Gastrocnemius medialis (tissue), 4 donors: ENCODE data around the gene KCNIP3. TPM values are rescaled to one million over a fixed set of nuclear protein-coding genes. Genes with fewer than 3 reads are reported as not detected.
A peak's percentile ranks its signal among the peaks of the same experiment; 100 is the strongest.
"Not testable (repeated sequence)": the region's sequence is repeated elsewhere in the genome, so short reads cannot be mapped to it uniquely, and the experiment has no call there.

Experiments used
- ATAC-seq, 2 donors: fragments of 150-250 bp; one replicate each; pipeline ENCODE4 v1.9.1; 2016
- DNase-seq, 2 donors: peaks; one replicate each; pipeline ENCODE4 v3.0.0-alpha.2; 2019
- H3K27ac ChIP-seq, 4 donors: fragments of 200-600 bp; sonication (generic); 1 replicate in 1 of 4; 2 replicates in 3 of 4; pipeline ENCODE4 v1.5.1; 2016 to 2018; ENCODE audit warnings: mild to moderate bottlenecking in 2 of 4, moderate library complexity in 1 of 4
- H3K27me3 ChIP-seq, 3 donors: fragments of 200-600 bp; sonication (generic) in 2 of 3; 1 replicate in 1 of 3; 2 replicates in 2 of 3; pipeline versions ENCODE4 v1.5.1 to v1.6.0; 2016 to 2019; ENCODE audit warnings: mild to moderate bottlenecking in 1 of 3, moderate library complexity in 1 of 3
- H3K36me3 ChIP-seq, 2 donors: fragments of 200-600 bp; sonication (generic) in 1 of 2; one replicate each; pipeline ENCODE4 v1.5.1; 2017 to 2018
- H3K4me1 ChIP-seq, 2 donors: fragments of 200-600 bp; sonication (generic) in 1 of 2; one replicate each; pipeline ENCODE4 v1.5.1; 2016 to 2017; ENCODE audit warnings: mild to moderate bottlenecking in 2 of 2
- H3K4me3 ChIP-seq, 4 donors: fragments of 200-600 bp; sonication (generic) in 3 of 4; 1 replicate in 1 of 4; 2 replicates in 3 of 4; pipeline ENCODE4 v1.5.1; 2016 to 2019; ENCODE audit warnings: mild to moderate bottlenecking in 2 of 4
- H3K9me3 ChIP-seq, 3 donors: fragments of 200-600 bp; sonication (generic) in 2 of 3; 1 replicate in 1 of 3; 2 replicates in 2 of 3; pipeline ENCODE4 v1.5.1; 2016 to 2019
- CTCF ChIP-seq, 5 experiments: fragments of 450-650 bp in 3 of 5; fragments of 200-600 bp in 2 of 5; sonication (generic) in 2 of 5; IDR thresholded peaks in 4 of 5; conservative IDR thresholded peaks in 1 of 5; 1 replicate in 4 of 5; 2 replicates in 1 of 5; pipeline ENCODE4 v1.5.1; 2016 to 2019; ENCODE audit warnings: antibody characterized with exemption in 5 of 5, mild to moderate bottlenecking in 3 of 5, moderate library complexity in 3 of 5
- in situ Hi-C, 4 donors: fragments of 200-750 bp; cut with MboI; loops; one replicate each; pipeline versions ENCODE4 v1.15.0 to v1.8.0; 2017; ENCODE audit warnings: low sequenced_read_pairs in 4 of 4
- intact Hi-C: fragments of 100-400 bp; cut with DNase I; formaldehyde crosslinking; loops from one replicate; pipeline ENCODE4 v1.15.1; 2023; ENCODE audit warnings: low total_unique reads
- total RNA-seq, 4 donors: library from RNA; depleted of rRNA; stranded (reverse); fragments of >200 nt; gene quantifications; one replicate each; pipeline versions ENCODE4 v1.1.0 to v1.2.3, GENCODE V29; 2016

KCNIP3 gene
- total RNA-seq, 4 donors from 2014 or later = 0.55 to 2.9 (median 1.0) TPM

GRCh38 chr2:95411239-95411638, 114.1 kb downstream of the KCNIP3 start:
- H3K4me3 ChIP-seq, in situ Hi-C loops, DNase-seq, ATAC-seq, H3K4me1 ChIP-seq, intact Hi-C loops, H3K9me3 ChIP-seq, H3K27me3 ChIP-seq, H3K27ac ChIP-seq, H3K36me3 ChIP-seq: not testable (repeated sequence)

DNA sequence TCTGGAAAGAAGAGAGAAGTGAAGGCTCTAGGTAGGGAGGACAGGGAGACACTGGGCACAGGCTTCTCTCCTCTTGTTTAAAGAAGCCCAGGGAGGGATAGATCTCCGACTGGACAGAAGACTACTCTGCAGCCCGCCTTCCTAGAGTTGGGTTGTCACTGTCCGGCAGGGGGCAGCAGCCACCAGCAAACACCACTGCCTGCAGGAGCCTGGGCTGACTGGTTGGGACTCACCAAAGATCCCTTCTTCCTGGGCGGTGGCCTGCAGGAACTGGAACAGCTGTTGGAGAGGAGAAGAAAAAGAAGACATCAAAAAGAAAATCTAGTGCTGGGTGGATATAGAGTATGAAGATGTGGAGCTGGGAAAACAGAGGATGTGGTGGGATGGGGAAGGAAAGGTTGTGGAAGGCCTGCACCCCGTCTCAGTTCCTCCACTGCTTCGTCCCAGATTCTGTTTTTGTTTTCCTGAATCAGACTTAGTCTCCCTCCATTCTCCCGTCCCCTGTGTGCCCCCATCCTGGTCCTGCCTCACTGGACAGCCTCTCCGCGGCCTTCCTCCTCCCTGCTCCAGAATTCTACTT, 117.0 kb downstream of the KCNIP3 start:
- H3K27ac ChIP-seq, H3K9me3 ChIP-seq, intact Hi-C loops, H3K27me3 ChIP-seq, H3K4me1 ChIP-seq, H3K36me3 ChIP-seq, in situ Hi-C loops, H3K4me3 ChIP-seq: not testable (repeated sequence)
- DNase-seq (peak; percentile 23 to 59), ATAC-seq (peak; percentile 72 to 85)
- peak; percentile 25 to 83 (median 65) for TF ChIP-seq CTCF (IDR thresholded peaks at IDR 0.05 in 4 of 5, conservative IDR thresholded peaks at IDR 0.05 in 1 of 5)

DNA sequence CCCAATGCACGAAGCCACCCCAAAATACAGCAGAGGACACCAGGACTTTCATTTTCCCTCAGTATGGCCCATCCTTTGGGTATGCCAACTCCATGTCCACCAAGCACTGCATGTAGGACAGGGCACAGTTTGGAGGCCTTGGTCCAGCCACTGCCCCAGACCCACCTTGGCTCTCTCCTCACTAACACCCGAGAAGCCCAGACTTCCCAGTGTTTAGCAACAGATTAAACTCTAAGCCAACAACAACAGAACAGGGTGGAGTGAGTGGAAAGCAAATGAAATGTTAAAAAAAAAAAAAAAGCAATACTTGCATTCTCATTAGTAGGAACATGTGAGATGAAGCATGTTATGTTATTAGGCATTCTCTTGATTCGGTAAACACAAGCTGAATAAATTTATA, 118.0 kb downstream of the KCNIP3 start:
- H3K4me3 ChIP-seq, H3K27ac ChIP-seq, intact Hi-C loops, in situ Hi-C loops, DNase-seq, H3K9me3 ChIP-seq, H3K4me1 ChIP-seq, H3K36me3 ChIP-seq, ATAC-seq, H3K27me3 ChIP-seq: not testable (repeated sequence)

DNA sequence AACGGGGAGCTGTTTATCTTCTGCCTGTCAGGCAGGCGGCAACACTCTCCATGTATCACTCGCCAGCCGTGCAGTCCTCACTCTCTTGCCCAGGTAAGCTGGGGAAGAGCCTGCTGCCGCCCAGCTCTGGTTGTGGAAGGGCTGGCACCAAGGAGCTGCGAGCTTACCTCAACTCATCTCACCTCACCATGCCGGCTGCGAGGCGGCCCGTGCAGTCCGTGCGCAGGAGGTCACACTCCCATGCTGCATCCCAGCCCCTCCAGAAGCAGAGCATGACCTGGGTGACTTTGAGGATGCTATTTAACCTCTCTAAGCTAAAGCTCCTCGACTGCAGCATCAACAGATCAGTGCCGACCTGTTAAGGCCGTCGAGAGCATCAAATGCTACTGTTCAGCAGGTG, 118.4 kb downstream of the KCNIP3 start:
- H3K4me3 ChIP-seq, DNase-seq, H3K4me1 ChIP-seq, H3K27ac ChIP-seq, ATAC-seq, intact Hi-C loops, H3K36me3 ChIP-seq, in situ Hi-C loops, H3K9me3 ChIP-seq, H3K27me3 ChIP-seq: not testable (repeated sequence)

DNA sequence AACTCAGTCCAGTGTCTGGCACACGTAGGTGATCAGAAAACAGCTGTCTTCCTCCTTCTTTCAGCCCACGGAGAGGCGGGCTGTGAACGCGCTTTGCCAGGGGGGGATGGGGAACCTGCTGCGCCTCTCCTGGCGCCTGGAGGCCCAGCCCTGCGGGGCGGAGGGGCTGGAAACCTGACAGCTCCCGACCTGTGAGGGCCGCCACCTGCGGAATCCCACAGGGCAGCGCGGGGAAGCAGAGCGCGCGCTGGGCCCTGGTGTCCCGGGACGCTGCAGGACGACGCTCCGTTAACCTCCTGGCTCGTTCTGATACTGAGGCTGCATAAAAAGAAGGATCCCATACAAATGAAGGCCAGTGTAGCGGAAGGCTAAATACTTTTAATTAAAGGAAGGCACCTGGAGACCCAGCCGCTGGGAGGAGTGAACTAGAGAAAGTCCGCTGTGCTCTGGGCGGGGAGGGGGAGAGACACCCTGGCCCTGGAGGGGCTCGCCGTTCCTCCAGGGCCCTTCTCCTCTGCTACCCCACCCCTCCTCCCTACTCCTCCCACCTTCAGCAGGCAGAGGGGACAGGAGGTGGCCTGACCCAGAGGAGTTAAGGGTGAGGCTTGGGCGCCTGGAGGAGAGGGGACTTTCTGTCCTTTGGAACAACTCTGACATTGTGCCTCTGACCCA, 130.2 kb downstream of the KCNIP3 start:
- H3K27ac ChIP-seq, H3K36me3 ChIP-seq, H3K9me3 ChIP-seq, in situ Hi-C loops, H3K4me3 ChIP-seq, intact Hi-C loops, DNase-seq, ATAC-seq, H3K27me3 ChIP-seq, H3K4me1 ChIP-seq: not testable (repeated sequence)

- DNase-seq, intact Hi-C loops, H3K4me3 ChIP-seq, H3K9me3 ChIP-seq, in situ Hi-C loops, H3K27me3 ChIP-seq, ATAC-seq, H3K27ac ChIP-seq, H3K36me3 ChIP-seq, H3K4me1 ChIP-seq: not testable (repeated sequence)
Observed at GRCh38 chr2:95429748-95430467, 132.8 kb downstream of the KCNIP3 start.

DNA sequence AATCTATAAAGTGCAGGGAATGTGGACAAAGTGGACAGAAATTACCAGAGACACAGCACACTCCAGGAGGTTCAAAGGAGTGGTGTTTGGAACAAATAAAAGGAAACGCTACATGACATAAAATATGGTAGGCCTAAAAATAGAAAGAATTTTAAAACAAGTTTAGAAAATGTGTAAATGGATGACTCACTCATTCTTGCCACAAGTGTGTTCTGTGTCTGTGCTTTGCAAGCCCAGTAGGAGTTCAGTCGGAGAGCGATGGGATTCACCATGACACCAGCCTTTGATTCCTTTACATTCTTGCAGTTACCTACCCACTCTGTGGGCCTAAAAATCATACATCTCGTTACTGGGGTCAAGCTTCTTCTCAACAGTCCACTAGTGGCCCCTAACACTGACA, 136.2 kb downstream of the KCNIP3 start:
- H3K9me3 ChIP-seq, DNase-seq, H3K27me3 ChIP-seq, H3K27ac ChIP-seq, H3K4me1 ChIP-seq, intact Hi-C loops, ATAC-seq, in situ Hi-C loops, H3K4me3 ChIP-seq, H3K36me3 ChIP-seq: not testable (repeated sequence)

GRCh38 chr2:95433973-95434372, 136.8 kb downstream of the KCNIP3 start:
- H3K36me3 ChIP-seq, in situ Hi-C loops, H3K4me1 ChIP-seq, H3K27me3 ChIP-seq, intact Hi-C loops, DNase-seq, H3K4me3 ChIP-seq, H3K27ac ChIP-seq, H3K9me3 ChIP-seq, ATAC-seq: not testable (repeated sequence)

- in situ Hi-C loops, H3K4me3 ChIP-seq, H3K36me3 ChIP-seq, H3K27me3 ChIP-seq, H3K4me1 ChIP-seq, intact Hi-C loops, H3K27ac ChIP-seq, H3K9me3 ChIP-seq, DNase-seq: not testable (repeated sequence)
- peak in 1 of 2 donors; percentile 58 for ATAC-seq
Observed at GRCh38 chr2:95434507-95435076, 137.4 kb downstream of the KCNIP3 start.

DNA sequence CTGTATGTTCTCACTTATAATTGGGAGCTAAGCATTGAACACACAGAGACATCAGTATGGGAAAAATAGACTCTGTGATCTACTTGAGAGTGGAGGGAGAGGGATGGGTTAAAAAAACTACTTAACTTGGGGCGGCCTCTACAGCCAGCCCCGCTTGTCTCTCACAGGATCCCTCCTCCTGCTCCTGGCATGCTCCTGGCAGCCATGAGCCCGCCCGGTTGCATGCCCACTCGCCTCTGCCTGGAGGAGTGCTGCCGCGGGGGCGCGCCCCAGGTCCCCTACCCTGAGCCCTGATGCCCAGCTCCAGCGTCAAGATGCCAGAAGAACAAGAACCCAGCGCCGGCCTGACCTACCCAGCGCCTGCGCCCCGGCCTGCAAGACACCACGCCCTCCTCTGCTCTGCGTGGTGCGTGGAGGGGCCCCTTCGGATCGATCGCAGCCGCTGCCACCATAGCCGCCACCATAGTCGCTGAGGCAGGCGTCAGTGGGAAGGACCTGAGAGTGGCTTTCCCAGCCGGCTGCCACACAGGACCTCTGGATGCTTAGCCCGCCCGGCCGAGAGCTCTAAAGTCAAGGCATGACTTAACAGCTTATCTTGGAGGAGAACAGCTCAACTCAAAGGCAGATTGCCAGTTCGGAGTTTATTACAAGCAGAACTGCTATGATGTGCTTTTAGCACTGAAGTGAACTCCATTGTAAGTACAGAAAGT, 138.2 kb downstream of the KCNIP3 start:
- in situ Hi-C loops, DNase-seq, H3K36me3 ChIP-seq, H3K27me3 ChIP-seq, H3K4me1 ChIP-seq, H3K4me3 ChIP-seq, intact Hi-C loops, ATAC-seq, H3K27ac ChIP-seq, H3K9me3 ChIP-seq: not testable (repeated sequence)
